Body of pancreas (tissue), 4 donors: ENCODE results near the gene EXOC1.

Experiments
- CTCF ChIP-seq, 7 experiments: fragments of 450-650 bp in 4 of 7; fragments of 200-600 bp in 3 of 7; sonication (generic) in 3 of 7; IDR thresholded peaks; one replicate each; pipeline ENCODE4 v1.5.1; 2016 to 2019; ENCODE audit warnings: antibody characterized with exemption in 7 of 7
- POLR2A ChIP-seq, 3 donors: fragments of 450-650 bp; IDR thresholded peaks; one replicate each; pipeline ENCODE4 v1.6.1; 2016; ENCODE audit warnings: antibody characterized with exemption in 3 of 3, mild to moderate bottlenecking in 2 of 3

DNA sequence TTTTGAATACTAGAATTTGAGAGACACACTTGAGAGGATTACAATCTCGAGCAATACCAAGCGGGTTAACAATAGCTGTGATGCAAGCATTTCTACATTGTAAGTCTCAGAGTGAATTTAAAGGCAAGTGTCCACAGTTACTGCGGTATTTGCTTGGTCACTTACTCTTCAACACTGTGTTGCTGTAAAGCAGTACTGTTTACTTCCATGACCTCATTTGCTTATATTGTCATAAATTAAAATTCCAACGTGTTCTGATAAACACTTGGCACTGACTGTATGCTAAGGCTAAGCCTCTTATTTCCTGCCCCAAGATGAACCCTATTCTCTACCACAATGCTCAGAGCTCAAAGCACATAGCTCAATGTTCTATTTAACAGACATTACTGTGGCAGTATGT is 22.7 kb upstream of the EXOC1 start:
- TF ChIP-seq CTCF (IDR thresholded peaks at IDR 0.05) (no peak), POLR2A (IDR thresholded peaks at IDR 0.05) (no peak)
